ENCODE results near the gene MYBPH.

The MYBPH gene

GRCh38 chr1:203177470-203178039 is 1.9 kb upstream of the MYBPH start:
- DNase-seq = peak; percentile 94
- TF ChIP-seq, protein P1, sequence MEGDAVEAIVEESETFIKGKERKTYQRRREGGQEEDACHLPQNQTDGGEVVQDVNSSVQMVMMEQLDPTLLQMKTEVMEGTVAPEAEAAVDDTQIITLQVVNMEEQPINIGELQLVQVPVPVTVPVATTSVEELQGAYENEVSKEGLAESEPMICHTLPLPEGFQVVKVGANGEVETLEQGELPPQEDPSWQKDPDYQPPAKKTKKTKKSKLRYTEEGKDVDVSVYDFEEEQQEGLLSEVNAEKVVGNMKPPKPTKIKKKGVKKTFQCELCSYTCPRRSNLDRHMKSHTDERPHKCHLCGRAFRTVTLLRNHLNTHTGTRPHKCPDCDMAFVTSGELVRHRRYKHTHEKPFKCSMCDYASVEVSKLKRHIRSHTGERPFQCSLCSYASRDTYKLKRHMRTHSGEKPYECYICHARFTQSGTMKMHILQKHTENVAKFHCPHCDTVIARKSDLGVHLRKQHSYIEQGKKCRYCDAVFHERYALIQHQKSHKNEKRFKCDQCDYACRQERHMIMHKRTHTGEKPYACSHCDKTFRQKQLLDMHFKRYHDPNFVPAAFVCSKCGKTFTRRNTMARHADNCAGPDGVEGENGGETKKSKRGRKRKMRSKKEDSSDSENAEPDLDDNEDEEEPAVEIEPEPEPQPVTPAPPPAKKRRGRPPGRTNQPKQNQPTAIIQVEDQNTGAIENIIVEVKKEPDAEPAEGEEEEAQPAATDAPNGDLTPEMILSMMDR (IDR thresholded peaks at IDR 0.05; ENCODE audit: low read depth, low read length) = no peak
- Histone ChIP-seq H3K27ac (peak overlapping the region; percentile 94), H3K27me3 (ENCODE audit: insufficient read depth, low read depth, severe bottlenecking) (no peaks in the 10 kb centered on the region), H3K9me3 (ENCODE audit: severe bottlenecking) (no peaks in the 10 kb centered on the region), H3K36me3 (peaks cover 7% of the 10 kb centered on the region), H3K4me3 (ENCODE audit: low read depth, low read length) (peak overlapping the region; percentile 29)

- no peaks in the 10 kb centered on the region for H3K27me3 ChIP-seq (ENCODE audit: insufficient read depth, low read depth, severe bottlenecking)
- H3K4me3 ChIP-seq (ENCODE audit: low read depth, low read length) = no peak overlapping the region
- no peak for DNase-seq
- peaks cover 7% of the 10 kb centered on the region for H3K36me3 ChIP-seq
- TF ChIP-seq, protein P1 (IDR thresholded peaks at IDR 0.05; ENCODE audit: low read depth, low read length) = 0 out of 2 replicates have a peak, but pooled peaks have one; percentile 2
- no peaks in the 10 kb centered on the region for H3K9me3 ChIP-seq (ENCODE audit: severe bottlenecking)
- peak overlapping the region; percentile 94 for H3K27ac ChIP-seq
Measured at GRCh38 chr1:203177036-203177405, 1.4 kb upstream of the MYBPH start.

DNA sequence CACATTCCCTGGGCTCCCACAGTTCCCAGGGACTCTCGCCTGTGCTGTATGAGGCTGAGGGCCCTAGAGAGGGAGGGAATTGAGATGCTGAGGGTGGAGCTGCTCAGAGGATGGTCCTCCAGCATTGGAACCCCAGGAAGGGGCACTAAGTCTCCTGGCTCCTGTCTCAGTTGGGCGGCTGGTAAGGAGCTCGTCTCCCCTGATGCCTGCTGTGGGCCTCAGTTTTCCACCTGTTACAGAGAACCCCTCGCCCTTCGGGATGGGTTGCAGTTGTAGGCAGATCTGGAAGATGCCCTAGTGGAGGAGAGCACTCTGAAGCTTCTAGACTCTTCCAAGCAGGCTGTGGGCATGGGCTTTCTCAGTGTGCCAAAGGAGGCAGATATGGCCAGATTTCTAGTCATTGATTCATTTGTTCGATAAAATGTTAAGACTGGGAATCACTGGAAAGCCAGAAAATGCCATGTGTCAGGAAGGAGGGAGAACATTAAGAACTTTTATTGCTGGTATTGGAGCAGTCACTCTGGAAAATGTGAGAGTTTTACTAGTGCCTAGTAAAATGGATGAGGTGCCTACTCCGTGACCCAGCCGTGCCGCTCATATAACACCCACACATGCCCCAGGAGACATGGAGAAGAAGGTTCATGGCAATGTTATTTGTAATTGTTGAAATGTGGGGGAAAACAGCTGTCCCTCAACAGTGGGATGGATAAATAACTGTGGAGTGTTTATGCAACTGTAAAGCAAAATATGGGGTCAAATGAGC is 828 bp upstream of the MYBPH start:
- no peaks in the 10 kb centered on the region for H3K27me3 ChIP-seq (ENCODE audit: insufficient read depth, low read depth, severe bottlenecking)
- H3K27ac ChIP-seq = peak overlapping the region; percentile 94
- peaks cover 7% of the 10 kb centered on the region for H3K36me3 ChIP-seq
- DNase-seq = no peak
- no peaks in the 10 kb centered on the region for H3K9me3 ChIP-seq (ENCODE audit: severe bottlenecking)
- H3K4me3 ChIP-seq (ENCODE audit: low read depth, low read length) = no peak overlapping the region
- TF ChIP-seq, protein P1 (IDR thresholded peaks at IDR 0.05; ENCODE audit: low read depth, low read length) = no peak

- Histone ChIP-seq H3K27me3 (ENCODE audit: insufficient read depth, low read depth, severe bottlenecking) (no peaks in the 10 kb centered on the region), H3K4me3 (ENCODE audit: low read depth, low read length) (no peak overlapping the region), H3K27ac (peak overlapping the region; percentile 94), H3K36me3 (peaks cover 2% of the 10 kb centered on the region; the same call in 1 of the 2 replicates), H3K9me3 (ENCODE audit: severe bottlenecking) (no peaks in the 10 kb centered on the region)
- TF ChIP-seq, protein P1 (IDR thresholded peaks at IDR 0.05; ENCODE audit: low read depth, low read length) = no peak
- DNase-seq = no peak
Measured at GRCh38 chr1:203175827-203176241, 208 bp upstream of the MYBPH start.

GRCh38 chr1:203174324-203174985 is 1.2 kb downstream of the MYBPH start:
- no peak overlapping the region for H3K4me3 ChIP-seq (ENCODE audit: low read depth, low read length)
- H3K27me3 ChIP-seq (ENCODE audit: insufficient read depth, low read depth, severe bottlenecking) = no peaks in the 10 kb centered on the region
- TF ChIP-seq, protein P1 (IDR thresholded peaks at IDR 0.05; ENCODE audit: low read depth, low read length) = no peak
- DNase-seq = no peak
- H3K36me3 ChIP-seq = no peaks in the 10 kb centered on the region
- H3K27ac ChIP-seq = peak overlapping the region; percentile 94
- H3K9me3 ChIP-seq (ENCODE audit: severe bottlenecking) = no peaks in the 10 kb centered on the region

All from WERI-Rb-1 (cell line).